Kidney epithelial cell (primary cell): Measurements from ENCODE around the gene GABBR2. TPM values are rescaled to one million over a fixed set of nuclear protein-coding genes. Genes with fewer than 3 reads are reported as not detected.
A peak's percentile ranks its signal among the peaks of the same experiment; 100 is the strongest.

ENCODE experiments used
- DNase-seq: peaks from one replicate; pipeline ENCODE4 v3.0.0-alpha.2; 2010; ENCODE audit warnings: low read depth
- H3K27me3 ChIP-seq: 2 replicates; pipeline ENCODE4 v1.6.0; 2011; ENCODE audit warnings: low read length; ENCODE audit not compliant: control insufficient read depth, insufficient read depth
- H3K36me3 ChIP-seq: 2 replicates; pipeline ENCODE4 v1.5.1; 2011; ENCODE audit warnings: low read length; ENCODE audit not compliant: control insufficient read depth, insufficient read depth
- H3K4me3 ChIP-seq: 2 replicates; pipeline ENCODE4 v1.5.1; 2011; ENCODE audit warnings: low read depth, mild to moderate bottlenecking, control low read depth, low read length
- total RNA-seq: library from RNA; depleted of rRNA; stranded (reverse); fragments of >200 nt; gene quantifications from 2 replicates; pipeline ENCODE4 v1.2.3, GENCODE V29; 2015
- TF ChIP-seq, protein P1 (sequence below): IDR thresholded peaks from 2 replicates; pipeline ENCODE4 v1.5.1; 2011; ENCODE audit warnings: mild to moderate bottlenecking, moderate library complexity, low read length, control low read depth, inconsistent platforms; ENCODE audit not compliant: insufficient read depth, poor library complexity, severe bottlenecking

The GABBR2 gene
- total RNA-seq, 1 donor from 2014 or later: 10.8 TPM

- Histone ChIP-seq H3K27me3 (no peaks in the 10 kb centered on the region), H3K36me3 (no peaks in the 10 kb centered on the region), H3K4me3 (no peak overlapping the region)
- TF ChIP-seq, protein P1, sequence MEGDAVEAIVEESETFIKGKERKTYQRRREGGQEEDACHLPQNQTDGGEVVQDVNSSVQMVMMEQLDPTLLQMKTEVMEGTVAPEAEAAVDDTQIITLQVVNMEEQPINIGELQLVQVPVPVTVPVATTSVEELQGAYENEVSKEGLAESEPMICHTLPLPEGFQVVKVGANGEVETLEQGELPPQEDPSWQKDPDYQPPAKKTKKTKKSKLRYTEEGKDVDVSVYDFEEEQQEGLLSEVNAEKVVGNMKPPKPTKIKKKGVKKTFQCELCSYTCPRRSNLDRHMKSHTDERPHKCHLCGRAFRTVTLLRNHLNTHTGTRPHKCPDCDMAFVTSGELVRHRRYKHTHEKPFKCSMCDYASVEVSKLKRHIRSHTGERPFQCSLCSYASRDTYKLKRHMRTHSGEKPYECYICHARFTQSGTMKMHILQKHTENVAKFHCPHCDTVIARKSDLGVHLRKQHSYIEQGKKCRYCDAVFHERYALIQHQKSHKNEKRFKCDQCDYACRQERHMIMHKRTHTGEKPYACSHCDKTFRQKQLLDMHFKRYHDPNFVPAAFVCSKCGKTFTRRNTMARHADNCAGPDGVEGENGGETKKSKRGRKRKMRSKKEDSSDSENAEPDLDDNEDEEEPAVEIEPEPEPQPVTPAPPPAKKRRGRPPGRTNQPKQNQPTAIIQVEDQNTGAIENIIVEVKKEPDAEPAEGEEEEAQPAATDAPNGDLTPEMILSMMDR: no peak
- DNase-seq: no peak
These were observed 329.2 kb downstream of the GABBR2 start for GRCh38 chr9:98379572-98379971.

DNA sequence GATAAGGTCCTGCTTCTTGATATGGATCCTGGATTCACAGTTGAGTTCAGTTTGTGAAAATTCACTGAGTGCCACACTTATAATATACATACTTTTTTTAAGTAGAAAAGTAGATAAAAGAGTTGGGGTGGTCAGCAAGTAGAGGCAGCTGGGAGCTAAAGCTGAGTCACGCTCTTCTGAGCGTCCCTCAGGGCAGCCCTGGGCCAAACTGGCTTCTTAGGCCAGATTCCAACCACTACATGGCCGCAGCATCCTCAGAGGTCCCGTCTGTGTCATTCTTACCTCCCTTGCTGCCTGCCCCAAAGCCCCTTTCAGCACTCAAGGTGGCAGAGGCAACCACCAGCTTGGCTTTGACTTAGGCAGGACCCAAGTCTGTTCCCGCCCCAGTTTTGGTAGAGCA is 329.9 kb downstream of the GABBR2 start:
- DNase-seq: no peak
- Histone ChIP-seq H3K4me3 (no peak overlapping the region), H3K36me3 (no peaks in the 10 kb centered on the region), H3K27me3 (no peaks in the 10 kb centered on the region)
- TF ChIP-seq, protein P1: no peak

- no peak overlapping the region for H3K4me3 ChIP-seq
- DNase-seq: no peak
- H3K36me3 ChIP-seq: no peaks in the 10 kb centered on the region
- no peaks in the 10 kb centered on the region for H3K27me3 ChIP-seq
- TF ChIP-seq, protein P1: no peak
These were observed 330.4 kb downstream of the GABBR2 start for GRCh38 chr9:98378206-98378780.

- DNase-seq: peak; percentile 93
- H3K4me3 ChIP-seq: no peak overlapping the region
- H3K36me3 ChIP-seq: no peaks in the 10 kb centered on the region
- H3K27me3 ChIP-seq: no peaks in the 10 kb centered on the region
- TF ChIP-seq, protein P1: no peak
These were observed 333.5 kb downstream of the GABBR2 start for GRCh38 chr9:98375138-98375726.

DNA sequence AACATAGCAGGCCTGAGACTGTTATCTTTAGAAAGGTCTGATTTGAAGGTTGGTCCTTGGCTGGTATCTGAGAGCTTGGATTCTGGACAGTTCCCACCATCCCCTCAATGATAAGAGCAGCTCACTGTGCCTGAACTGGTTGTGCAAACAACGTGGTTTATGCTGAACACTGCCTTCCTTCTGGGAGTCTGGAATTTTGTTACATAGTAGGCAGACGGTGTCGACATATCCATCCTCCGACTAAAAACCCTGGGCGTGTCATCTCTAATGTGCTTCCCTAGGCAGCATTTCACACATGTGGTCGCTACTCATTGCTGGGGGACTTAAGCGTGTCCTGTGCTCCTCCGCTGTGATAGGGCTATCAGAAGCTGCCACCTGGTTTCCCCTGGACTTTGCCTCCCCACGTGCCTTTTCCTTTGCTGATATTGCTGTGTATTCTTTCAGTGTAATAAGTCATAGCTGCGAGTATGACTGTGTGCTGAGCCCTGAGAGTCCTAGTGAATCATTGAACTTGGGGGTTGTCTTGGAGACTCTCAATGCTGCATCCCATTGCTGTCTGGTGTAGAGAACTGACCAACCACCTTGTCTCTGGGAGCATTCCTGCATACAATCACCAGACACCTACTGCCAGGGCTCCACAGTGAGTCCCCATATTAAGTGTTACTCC is 334.2 kb downstream of the GABBR2 start:
- TF ChIP-seq, protein P1: no peak
- H3K27me3 ChIP-seq: no peaks in the 10 kb centered on the region
- no peaks in the 10 kb centered on the region for H3K36me3 ChIP-seq
- H3K4me3 ChIP-seq: no peak overlapping the region
- DNase-seq: peak; percentile 91

DNA sequence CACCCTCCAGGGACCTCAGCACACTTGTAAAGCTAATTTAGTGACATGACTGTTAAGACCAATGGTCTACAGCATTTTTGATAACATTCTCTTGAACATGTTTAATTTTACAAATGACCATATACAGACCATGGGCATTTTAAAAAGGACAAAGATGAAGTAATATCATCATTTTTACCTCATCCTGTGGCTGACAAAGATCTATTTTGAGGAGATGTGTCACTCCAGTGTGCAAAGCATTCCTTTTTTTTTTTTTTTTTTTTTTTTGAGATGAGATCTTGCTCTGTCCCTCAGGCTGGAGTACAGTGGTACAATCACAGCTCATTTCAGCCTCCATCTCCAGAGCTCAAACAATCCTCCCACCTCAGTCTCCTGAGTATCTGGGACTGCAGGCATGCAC is 335.1 kb downstream of the GABBR2 start:
- no peak for DNase-seq
- H3K36me3 ChIP-seq: no peaks in the 10 kb centered on the region
- H3K4me3 ChIP-seq: no peak overlapping the region
- H3K27me3 ChIP-seq: no peaks in the 10 kb centered on the region
- TF ChIP-seq, protein P1: no peak
